Measurements from ENCODE around the gene RHEBL1.

RHEBL1 gene

DNA sequence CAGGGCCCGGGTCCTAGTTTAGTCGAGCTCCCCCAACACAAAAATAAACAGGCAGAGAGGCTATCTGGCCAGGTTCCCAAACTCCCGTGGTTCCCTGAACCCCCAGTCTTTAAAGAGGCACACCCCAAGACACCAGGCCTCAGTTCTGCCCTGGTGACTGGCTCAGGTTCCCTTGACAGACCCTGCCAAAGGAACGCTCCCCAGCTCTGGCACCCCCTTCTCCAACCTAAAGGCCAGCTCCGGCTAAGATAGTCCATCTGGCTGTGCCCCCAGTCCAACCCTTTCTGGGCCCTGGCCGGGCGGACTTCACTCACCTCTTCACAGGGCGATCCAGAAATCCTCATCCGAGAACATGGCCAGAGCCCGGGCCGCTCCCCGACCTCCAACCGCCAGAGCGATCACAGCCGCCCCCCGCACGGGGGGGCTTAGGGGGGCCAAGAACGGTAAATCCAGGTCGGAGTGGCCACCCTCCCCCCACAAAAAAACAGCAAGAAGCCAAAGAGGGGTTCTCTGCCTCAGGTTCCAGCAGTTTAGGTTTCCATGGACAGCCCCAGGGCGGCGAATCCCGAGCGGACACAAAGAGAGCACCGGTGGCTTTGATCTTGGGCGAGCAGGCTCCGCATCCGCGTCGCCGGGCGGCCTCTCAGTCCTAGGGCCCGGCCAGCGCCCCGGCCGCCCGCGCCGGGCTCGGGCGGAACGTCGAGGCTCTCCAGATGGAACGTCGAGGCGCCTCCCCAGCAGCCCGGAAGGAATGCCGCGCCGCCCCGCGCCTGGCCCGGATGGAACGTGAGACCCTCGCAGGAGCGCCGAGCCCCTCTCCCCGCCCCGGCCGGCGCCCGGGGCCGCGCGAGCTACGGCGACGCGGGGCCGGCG is 10.2 kb downstream of the RHEBL1 start:
- no peak for DNase-seq (ENCODE audit: low read depth)
- peak overlapping the region; percentile 84 for H3K4me3 ChIP-seq (ENCODE audit: low read depth, low read length)
- no peak for TF ChIP-seq CTCF (IDR thresholded peaks at IDR 0.05; ENCODE audit: low read depth, low read length, missing control alignments)

DNA sequence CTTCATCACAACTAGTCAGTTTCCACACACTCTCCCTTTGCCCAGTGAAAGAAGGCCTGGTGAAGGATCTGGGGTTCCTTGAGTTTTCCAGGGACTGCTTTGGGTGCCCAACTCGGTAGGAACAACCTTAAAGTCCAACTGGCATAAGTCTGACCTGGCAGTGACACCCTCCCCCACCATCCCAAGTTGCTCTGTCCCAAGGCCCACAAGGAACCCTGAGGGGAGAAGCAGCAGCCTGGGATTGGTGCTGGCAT is 10.8 kb downstream of the RHEBL1 start:
- peak overlapping the region; percentile 84 for H3K4me3 ChIP-seq (ENCODE audit: low read depth, low read length)
- TF ChIP-seq CTCF (IDR thresholded peaks at IDR 0.05; ENCODE audit: low read depth, low read length, missing control alignments): no peak
- DNase-seq (ENCODE audit: low read depth): no peak

GRCh38 chr12:49058366-49059044 is 11.3 kb downstream of the RHEBL1 start:
- DNase-seq (ENCODE audit: low read depth): no peak
- H3K4me3 ChIP-seq (ENCODE audit: low read depth, low read length): peak overlapping the region; percentile 84
- no peak for TF ChIP-seq CTCF (IDR thresholded peaks at IDR 0.05; ENCODE audit: low read depth, low read length, missing control alignments)

GRCh38 chr12:49057888-49058287 is 11.9 kb downstream of the RHEBL1 start:
- DNase-seq (ENCODE audit: low read depth): no peak
- H3K4me3 ChIP-seq (ENCODE audit: low read depth, low read length): peak overlapping the region; percentile 84
- no peak for TF ChIP-seq CTCF (IDR thresholded peaks at IDR 0.05; ENCODE audit: low read depth, low read length, missing control alignments)

DNA sequence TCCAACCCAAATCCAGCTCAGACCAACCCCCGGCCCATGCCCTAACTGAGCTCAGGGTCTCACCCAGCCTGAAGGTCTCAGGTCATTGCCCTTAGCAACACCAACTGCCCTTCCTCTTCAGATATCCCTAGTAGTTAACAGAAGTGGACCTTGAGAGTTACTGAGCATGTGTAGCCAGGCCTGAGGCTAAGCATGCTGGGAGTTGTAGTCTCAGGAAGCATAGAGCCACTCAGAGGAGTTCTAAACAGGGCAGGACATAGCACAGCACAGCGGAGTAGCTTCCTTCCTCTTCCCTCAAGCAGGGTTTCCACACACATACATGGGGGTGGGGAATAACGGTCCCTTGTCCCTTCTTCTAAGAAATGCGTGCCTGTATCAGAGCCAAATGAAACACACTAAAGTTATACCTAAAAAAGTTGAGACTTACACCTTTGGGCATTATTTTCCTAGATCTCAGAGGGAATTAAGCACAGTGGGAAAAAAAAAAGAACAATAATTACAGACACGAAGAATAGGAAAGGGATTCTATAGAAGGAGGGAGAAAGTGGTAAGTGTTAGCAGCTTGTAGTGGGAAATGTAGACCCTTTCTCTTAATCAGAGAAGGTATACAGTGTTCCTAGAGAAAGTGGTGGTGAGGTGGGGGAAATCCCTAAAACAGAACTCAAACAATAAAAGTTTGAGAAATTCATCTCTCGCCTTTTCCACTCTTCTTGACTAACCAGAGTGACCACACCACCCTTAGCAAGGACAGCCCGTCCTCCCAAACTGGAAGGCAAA is 13.6 kb downstream of the RHEBL1 start:
- no peak for TF ChIP-seq CTCF (IDR thresholded peaks at IDR 0.05; ENCODE audit: low read depth, low read length, missing control alignments)
- DNase-seq (ENCODE audit: low read depth): peak; percentile 63
- peak overlapping the region; percentile 84; the same call in 1 of the 2 replicates for H3K4me3 ChIP-seq (ENCODE audit: low read depth, low read length)

- no peak for TF ChIP-seq CTCF (IDR thresholded peaks at IDR 0.05; ENCODE audit: low read depth, low read length, missing control alignments)
- H3K4me3 ChIP-seq (ENCODE audit: low read depth, low read length): no peak overlapping the region
- DNase-seq (ENCODE audit: low read depth): no peak
These were observed 14.7 kb downstream of the RHEBL1 start for GRCh38 chr12:49055092-49055491.

Measured in GM12864 (cell line).